Tibial nerve (tissue), 3 donors: Measurements from ENCODE around the gene CFAP53.

Experiments
- POLR2A ChIP-seq, 2 donors: fragments of 450-650 bp; IDR thresholded peaks; one replicate each; pipeline ENCODE4 v1.6.1; 2017; ENCODE audit warnings: antibody characterized with exemption in 2 of 2, mild to moderate bottlenecking in 2 of 2, moderate library complexity in 2 of 2
- TF ChIP-seq, protein P1 (sequence below), 5 experiments: fragments of 200-600 bp in 3 of 5; fragments of 450-650 bp in 2 of 5; sonication (generic) in 3 of 5; IDR thresholded peaks; one replicate each; pipeline ENCODE4 v1.5.1; 2016 to 2019; ENCODE audit warnings: antibody characterized with exemption in 5 of 5, mild to moderate bottlenecking in 3 of 5, moderate library complexity in 2 of 5

- TF ChIP-seq, protein P1, sequence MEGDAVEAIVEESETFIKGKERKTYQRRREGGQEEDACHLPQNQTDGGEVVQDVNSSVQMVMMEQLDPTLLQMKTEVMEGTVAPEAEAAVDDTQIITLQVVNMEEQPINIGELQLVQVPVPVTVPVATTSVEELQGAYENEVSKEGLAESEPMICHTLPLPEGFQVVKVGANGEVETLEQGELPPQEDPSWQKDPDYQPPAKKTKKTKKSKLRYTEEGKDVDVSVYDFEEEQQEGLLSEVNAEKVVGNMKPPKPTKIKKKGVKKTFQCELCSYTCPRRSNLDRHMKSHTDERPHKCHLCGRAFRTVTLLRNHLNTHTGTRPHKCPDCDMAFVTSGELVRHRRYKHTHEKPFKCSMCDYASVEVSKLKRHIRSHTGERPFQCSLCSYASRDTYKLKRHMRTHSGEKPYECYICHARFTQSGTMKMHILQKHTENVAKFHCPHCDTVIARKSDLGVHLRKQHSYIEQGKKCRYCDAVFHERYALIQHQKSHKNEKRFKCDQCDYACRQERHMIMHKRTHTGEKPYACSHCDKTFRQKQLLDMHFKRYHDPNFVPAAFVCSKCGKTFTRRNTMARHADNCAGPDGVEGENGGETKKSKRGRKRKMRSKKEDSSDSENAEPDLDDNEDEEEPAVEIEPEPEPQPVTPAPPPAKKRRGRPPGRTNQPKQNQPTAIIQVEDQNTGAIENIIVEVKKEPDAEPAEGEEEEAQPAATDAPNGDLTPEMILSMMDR (IDR thresholded peaks at IDR 0.05): no peak
- TF ChIP-seq POLR2A (IDR thresholded peaks at IDR 0.05): no peak
Observed at GRCh38 chr18:50277942-50278341, 11.6 kb upstream of the CFAP53 start.
